ENCODE measurements around the gene MAGI1. TPM values are rescaled to one million over a fixed set of nuclear protein-coding genes. Genes with fewer than 3 reads are reported as not detected.

MAGI1 gene
- total RNA-seq, 1 donor from 2014 or later: 18.7 TPM

GRCh38 chr3:65888196-65888595 lies 150.5 kb downstream of the MAGI1 start:
- no peaks in the 10 kb centered on the region for H3K36me3 Mint-ChIP-seq (ENCODE audit: low read depth)
- H3K4me3 Mint-ChIP-seq (ENCODE audit: unreplicated experiment): no peak overlapping the region
- no peaks in the 10 kb centered on the region for H3K9me3 Mint-ChIP-seq (ENCODE audit: low read depth)
- peaks cover 49% of the 10 kb centered on the region for H3K4me1 Mint-ChIP-seq (ENCODE audit: low read depth)
- no peaks in the 10 kb centered on the region for H3K27me3 Mint-ChIP-seq (ENCODE audit: low read depth)
- peak overlapping the region; percentile 50 for H3K27ac Mint-ChIP-seq (ENCODE audit: unreplicated experiment)
- DNase-seq (ENCODE audit: low spot score): no peak
- no peak for TF ChIP-seq CTCF (IDR thresholded peaks at IDR 0.05)

DNA sequence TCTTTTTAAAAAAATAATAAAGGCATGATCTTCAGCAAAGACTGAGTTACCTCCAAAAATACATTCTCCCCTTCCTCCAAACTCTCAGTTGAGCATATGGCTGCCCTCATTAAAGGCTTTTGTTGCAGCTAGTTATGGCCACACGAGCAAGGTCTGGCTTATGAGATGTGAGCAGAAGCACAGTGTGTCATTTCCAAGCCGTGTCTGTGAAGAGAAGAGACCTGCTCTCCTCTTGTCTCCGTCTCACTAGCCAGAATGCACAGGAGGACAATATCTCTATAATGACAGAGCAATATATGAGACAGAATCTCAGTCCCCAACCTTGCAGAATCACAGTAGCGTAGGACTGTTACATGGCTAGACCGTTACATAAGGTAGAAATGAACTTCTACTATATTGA lies 152.3 kb downstream of the MAGI1 start:
- H3K27me3 Mint-ChIP-seq (ENCODE audit: low read depth): no peaks in the 10 kb centered on the region
- DNase-seq (ENCODE audit: low spot score): no peak
- H3K36me3 Mint-ChIP-seq (ENCODE audit: low read depth): no peaks in the 10 kb centered on the region
- peaks cover 65% of the 10 kb centered on the region for H3K4me1 Mint-ChIP-seq (ENCODE audit: low read depth)
- no peak overlapping the region for H3K4me3 Mint-ChIP-seq (ENCODE audit: unreplicated experiment)
- H3K27ac Mint-ChIP-seq (ENCODE audit: unreplicated experiment): no peak overlapping the region
- H3K9me3 Mint-ChIP-seq (ENCODE audit: low read depth): no peaks in the 10 kb centered on the region
- TF ChIP-seq CTCF (IDR thresholded peaks at IDR 0.05): no peak

DNA sequence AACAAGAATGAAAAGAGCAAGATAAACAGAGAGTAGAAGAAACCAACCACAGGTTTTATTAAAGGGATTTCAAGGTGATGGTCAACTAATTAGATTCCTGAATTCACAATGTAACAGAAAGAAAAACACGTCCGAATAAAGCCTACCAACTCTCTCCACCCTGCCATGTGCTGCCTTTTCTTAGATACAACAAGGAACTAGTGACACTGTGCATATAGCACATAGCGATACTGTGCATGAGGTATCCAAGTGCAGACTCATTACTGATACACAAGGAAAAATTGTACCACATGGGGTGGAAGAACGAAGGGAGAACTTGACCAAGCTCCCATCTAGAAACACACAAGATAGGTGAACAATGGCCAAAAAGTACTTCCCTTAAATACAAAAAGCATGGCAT lies 154.6 kb downstream of the MAGI1 start:
- H3K27me3 Mint-ChIP-seq (ENCODE audit: low read depth): no peaks in the 10 kb centered on the region
- H3K4me3 Mint-ChIP-seq (ENCODE audit: unreplicated experiment): peak overlapping the region; percentile 50
- peaks cover 48% of the 10 kb centered on the region for H3K4me1 Mint-ChIP-seq (ENCODE audit: low read depth)
- H3K9me3 Mint-ChIP-seq (ENCODE audit: low read depth): no peaks in the 10 kb centered on the region
- H3K27ac Mint-ChIP-seq (ENCODE audit: unreplicated experiment): peak overlapping the region; percentile 87
- no peaks in the 10 kb centered on the region for H3K36me3 Mint-ChIP-seq (ENCODE audit: low read depth)
- no peak for DNase-seq (ENCODE audit: low spot score)
- TF ChIP-seq CTCF (IDR thresholded peaks at IDR 0.05): no peak

- peaks cover 44% of the 10 kb centered on the region for H3K4me1 Mint-ChIP-seq (ENCODE audit: low read depth)
- peak overlapping the region; percentile 50 for H3K4me3 Mint-ChIP-seq (ENCODE audit: unreplicated experiment)
- H3K27ac Mint-ChIP-seq (ENCODE audit: unreplicated experiment): peak overlapping the region; percentile 87
- no peaks in the 10 kb centered on the region for H3K9me3 Mint-ChIP-seq (ENCODE audit: low read depth)
- no peak for TF ChIP-seq CTCF (IDR thresholded peaks at IDR 0.05)
- DNase-seq (ENCODE audit: low spot score): no peak
- H3K27me3 Mint-ChIP-seq (ENCODE audit: low read depth): no peaks in the 10 kb centered on the region
- H3K36me3 Mint-ChIP-seq (ENCODE audit: low read depth): no peaks in the 10 kb centered on the region
These were observed 155.1 kb downstream of the MAGI1 start for GRCh38 chr3:65883613-65884012.

- no peaks in the 10 kb centered on the region for H3K36me3 Mint-ChIP-seq (ENCODE audit: low read depth)
- no peak overlapping the region for H3K27ac Mint-ChIP-seq (ENCODE audit: unreplicated experiment)
- H3K27me3 Mint-ChIP-seq (ENCODE audit: low read depth): no peaks in the 10 kb centered on the region
- H3K9me3 Mint-ChIP-seq (ENCODE audit: low read depth): peaks cover 2% of the 10 kb centered on the region
- H3K4me3 Mint-ChIP-seq (ENCODE audit: unreplicated experiment): no peak overlapping the region
- peaks cover 28% of the 10 kb centered on the region for H3K4me1 Mint-ChIP-seq (ENCODE audit: low read depth)
- no peak for TF ChIP-seq CTCF (IDR thresholded peaks at IDR 0.05)
- no peak for DNase-seq (ENCODE audit: low spot score)
These were observed 158.4 kb downstream of the MAGI1 start for GRCh38 chr3:65880350-65880749.
